AML-193 (cell line): ENCODE measurements around the gene SNX33.
"Not testable (repeated sequence)": the region's sequence is repeated elsewhere in the genome, so short reads cannot be mapped to it uniquely, and the experiment has no call there.

Source experiments
- DNase-seq, 2 experiments: peaks; one replicate each; lab custom pipeline; 2025; lab: John Stamatoyannopoulos, UW

The SNX33 gene, protein sequence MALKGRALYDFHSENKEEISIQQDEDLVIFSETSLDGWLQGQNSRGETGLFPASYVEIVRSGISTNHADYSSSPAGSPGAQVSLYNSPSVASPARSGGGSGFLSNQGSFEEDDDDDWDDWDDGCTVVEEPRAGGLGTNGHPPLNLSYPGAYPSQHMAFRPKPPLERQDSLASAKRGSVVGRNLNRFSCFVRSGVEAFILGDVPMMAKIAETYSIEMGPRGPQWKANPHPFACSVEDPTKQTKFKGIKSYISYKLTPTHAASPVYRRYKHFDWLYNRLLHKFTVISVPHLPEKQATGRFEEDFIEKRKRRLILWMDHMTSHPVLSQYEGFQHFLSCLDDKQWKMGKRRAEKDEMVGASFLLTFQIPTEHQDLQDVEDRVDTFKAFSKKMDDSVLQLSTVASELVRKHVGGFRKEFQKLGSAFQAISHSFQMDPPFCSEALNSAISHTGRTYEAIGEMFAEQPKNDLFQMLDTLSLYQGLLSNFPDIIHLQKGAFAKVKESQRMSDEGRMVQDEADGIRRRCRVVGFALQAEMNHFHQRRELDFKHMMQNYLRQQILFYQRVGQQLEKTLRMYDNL

DNA sequence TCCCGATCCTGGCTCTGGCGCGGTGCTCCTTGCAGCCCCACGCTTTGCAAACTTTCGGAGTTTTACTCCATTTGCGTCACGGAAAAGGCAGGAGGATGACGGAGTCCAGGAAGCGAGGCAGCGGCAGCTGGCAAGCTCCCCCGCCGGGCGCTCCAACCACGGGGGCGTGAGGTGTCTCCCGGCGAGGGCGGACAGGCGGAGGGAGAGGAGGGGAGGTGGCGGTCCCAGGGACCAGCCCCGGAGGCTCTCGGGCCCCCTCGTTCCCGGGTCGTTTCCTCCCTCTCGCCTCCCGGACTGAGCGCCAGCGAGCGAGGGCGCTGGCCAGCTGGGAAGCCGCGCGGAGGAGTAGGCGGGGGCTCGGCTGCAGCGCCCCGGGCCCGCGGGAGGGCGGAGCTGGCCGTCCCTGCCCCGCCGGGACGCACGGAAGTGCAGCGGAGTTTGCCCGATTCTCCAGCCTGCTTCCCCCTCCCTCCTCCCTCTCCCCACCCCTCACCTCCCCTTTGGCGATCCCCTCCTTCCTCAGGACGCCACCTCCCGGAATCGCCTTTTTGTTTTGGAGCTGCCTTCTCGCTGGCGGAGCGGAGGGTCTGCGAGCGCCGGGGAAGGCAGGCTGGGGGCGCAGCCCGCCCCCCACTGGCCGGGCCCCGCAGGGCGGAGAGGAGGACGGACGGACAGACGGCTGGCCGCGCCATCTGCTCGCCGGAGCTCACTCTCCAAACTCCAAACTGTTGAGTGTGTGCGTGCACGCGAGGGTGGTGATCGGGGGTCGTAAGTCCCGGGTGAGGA is at the start of gene SNX33:
SNX33 (plus strand) TSS at position 543 of the 786 bp plus-strand sequence. CDS start 1,191 bp downstream, outside the sequence.
- peak; percentile 28 to 30 for DNase-seq

DNA sequence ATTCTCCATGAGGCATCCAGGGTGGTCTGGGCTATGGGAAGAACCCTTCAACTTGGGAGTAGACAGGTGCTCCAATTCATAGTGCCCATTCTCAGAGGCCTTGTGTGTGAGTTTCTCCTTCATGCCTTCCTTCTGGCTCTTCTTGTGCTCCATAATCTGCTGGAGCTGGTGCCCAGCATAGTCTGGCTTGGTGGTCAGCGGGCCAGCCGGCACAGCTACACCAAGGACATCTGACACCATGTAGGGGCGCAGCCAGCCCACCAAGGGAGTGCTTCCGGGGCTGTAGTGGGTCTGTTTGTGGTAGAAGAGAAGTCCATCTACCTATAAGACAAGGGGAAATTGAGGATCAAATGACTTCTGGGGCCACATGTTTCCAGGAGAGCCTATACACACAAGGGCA is 49.4 kb upstream of the SNX33 start:
- DNase-seq, result no peak

DNA sequence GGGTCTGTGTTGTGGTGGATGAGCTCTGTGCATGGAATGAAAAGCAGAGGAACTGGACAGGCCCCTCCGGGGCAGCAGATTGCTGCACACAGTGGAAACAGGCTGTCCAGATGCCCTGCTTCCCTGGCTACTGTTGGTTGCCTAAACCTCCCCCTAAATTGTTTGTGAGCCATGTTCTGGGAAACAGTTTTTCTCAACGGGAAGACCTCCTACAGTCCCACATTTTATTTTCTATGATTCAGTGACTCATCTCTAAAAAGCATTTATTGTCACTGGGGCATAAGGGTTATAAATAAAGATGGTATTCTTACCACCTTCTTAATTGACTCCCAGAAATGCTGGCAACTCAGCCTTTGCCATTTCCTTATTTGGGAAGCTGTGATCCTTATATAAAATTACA is 48.3 kb upstream of the SNX33 start:
- DNase-seq, result no peak

DNA sequence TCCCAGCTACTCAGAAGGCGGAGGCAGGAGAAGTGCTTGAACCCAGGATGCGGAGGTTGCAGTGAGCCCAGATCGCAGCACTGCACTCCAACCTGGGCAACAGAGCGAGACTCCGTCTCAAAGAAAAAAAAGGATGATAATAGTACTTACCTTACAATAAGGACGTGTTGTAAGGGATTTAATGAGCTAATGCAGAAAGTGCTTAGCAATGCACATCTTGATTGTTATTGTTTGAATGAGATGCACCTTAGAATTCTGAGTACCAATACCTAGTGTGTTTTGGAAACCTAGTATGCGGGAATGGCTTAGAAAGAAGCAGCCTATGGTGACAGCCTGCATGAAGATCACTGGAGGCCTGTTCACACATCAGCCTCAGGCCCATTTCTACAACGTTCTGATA is 41.7 kb upstream of the SNX33 start:
- DNase-seq, result no peak

DNA sequence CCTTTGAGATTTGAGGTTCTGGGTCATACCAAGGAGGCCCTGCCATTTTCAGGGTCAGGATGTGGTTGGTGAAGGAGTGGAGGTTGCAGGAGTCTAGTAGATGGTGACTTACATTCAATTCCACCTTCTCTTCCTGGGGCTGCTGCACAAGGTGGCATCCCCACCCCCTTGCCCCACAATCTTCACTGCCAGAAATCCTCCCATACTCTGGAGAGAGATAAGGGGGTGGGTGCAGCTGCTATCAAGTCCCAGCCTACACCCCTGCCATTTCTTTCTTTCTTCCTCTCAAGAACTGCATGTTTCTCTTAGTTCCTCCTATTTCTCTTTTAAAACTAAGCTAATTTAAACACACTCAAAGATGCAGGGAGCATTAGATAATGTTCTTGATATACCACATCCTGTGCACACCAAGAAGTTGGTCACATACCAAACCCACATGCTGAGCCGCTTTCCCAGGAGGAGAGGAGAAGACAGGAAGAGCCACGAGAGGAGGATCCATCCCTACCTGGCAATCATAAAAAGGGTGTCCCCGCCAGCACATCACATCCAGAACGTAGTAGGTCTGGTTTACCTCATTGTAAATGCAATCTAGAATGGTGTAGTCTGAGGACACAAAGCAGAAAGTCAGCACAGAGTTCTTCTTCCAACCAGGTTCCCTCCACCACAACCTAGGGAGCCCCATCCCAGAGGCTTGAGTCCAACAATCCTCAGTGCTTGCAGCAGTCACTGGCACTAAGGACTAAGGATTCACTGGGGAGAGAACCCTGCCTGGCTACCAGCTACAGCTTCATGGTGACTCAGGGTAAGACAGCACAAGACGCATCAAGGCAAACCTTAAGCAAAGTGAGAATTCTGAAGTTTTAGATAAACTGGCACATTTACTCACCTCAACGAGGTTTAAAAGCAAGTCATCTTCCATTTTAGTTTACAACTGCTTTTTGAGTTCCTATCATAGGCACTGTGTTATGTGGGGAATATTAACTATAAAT is 40.7 kb upstream of the SNX33 start:
- no peak for DNase-seq

DNA sequence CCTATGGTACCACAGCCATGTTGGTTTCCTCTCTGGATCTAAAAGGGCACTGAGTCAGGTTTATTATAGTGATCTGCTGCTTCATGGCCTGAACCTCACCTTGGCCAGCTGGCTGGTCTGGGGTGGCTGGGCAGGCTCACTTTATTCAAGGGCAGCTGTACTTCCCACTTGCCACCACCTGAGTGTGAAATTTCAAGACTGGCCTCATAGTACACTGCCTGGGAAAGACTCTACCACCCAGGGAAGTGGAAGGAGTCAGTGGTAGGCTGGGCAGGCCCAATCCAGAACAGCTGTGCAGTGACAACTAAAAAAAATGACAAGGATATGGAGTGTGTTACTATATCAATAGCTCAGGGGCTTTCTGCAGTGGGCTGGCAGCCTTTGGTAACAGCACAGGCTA is 30.9 kb upstream of the SNX33 start:
- no peak for DNase-seq

DNA sequence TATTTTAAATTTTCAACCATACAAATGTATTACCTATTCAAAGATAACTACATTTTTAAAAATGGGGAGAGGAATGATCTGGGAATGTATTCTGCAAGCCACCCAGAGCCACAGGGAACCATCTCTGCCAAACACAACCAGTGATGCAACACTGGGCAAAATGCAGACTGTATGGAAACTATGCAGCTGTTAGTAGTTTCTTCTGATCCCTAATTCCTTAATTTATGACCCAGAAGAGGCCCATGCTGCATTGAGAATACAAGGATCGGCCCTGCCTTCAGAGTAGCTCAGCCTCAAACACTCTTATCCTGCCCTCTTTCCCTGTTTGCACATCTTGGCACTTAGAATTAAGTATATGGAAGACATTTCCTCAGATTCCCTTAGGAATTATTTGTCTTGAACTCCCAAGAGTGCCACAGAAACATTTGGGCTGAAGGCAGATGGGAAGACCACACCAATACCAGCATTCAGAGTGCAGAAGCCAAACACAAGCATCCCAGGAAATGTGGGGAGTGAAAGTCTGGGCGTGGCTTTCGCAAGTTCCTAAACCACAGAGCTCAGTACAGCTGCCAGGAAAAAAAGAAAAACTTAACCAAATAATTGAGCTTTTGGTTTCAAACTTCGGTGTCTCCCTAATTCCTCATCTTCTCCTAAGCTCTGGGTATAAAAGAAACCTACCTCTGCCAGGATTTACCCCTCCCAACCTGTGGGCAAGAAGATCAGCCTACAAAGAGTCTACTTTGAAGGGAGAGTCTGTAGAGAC is 27.5 kb upstream of the SNX33 start:
- DNase-seq, result peak in 1 of 2 experiments; percentile 32

DNA sequence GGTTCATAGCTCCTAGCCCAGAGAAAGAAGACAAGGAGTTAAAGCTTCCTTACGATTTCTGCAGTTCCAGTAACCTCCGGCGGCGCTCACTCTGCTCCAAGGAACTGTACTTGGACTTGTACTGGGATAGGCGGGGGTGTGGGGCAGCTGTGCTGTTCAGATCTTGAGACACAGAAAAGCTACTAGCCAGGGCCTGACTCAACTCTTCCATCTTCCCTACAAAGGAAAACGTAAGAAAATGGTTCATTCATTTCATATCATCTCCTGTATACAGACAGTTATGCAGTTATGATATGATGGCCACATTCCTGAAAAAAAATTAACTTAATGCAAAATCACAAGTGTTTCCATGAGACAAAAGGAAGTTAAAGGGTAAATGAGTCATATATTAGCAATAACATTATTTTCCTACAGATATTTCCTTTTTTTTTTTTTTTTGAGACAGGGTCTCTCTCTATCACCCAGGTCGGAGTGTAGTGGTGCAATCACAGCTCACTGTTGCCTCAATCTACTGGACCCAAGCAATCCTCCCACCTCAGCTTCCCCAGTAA is 26.8 kb upstream of the SNX33 start:
- DNase-seq, result peak; percentile 26 to 35

DNA sequence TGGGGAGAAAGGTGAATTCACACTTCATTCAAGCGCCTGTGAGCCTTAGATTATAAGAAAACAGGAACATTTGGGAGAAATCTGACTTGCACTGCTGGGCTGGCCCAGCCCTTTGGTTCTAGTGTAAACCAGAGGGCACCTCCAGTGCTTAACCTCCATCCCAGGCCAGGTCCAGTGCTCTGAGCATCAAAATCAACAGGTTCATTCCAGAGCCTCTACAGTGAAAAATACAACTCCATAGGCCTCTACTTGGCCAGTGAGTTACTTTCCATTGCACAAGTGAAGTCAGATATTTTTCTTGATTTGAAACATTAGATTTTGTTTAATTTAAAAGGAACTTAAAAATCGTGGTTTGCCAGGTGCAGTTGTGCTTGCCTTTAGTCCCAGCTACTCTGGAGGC is 25.2 kb upstream of the SNX33 start:
- DNase-seq, result no peak

DNA sequence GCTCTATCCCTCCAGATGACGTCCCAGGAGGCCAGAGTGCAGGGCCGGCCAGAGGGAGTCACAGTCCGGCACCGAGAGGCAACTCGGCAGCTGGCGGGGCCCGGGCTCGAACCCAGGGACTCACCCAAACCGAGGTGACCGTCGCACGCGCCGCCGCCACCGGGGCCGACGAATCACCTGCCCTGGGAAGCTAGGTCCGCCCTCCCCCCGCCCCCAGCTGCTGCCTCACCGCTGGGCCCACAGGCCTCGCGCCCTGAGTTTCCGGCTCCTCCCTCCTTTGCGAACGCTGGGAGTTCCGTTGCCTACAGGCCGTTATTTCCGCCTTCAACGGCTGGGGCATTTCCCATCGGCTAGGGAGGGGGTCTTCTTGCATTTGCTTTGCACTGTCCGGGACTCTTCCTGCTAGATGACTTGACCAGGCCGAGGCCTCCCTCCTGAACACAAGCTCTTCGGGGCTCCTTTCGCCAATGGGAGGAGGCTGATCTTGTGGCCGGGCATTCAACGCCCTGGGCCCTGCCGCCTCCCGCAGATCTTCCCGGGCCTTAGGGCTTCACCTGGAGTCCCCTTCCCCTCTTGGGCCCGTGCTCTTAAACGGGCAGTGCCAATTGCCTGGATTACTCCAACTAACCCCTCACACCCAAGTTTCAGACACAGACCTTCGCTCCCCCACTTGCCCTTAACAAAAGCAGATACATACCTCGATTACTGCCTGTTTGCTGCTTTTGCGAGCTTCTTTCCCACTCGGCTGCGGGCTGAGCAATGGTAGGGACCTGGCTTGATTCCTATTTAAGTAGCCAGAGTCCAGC is 22.0 kb upstream of the SNX33 start, which contains the start of gene SNUPN:
SNUPN (minus strand) TSS at position 184 of the 806 bp plus-strand sequence. CDS start 4,674 bp downstream, outside the sequence.
- peak; percentile 91 for DNase-seq

DNA sequence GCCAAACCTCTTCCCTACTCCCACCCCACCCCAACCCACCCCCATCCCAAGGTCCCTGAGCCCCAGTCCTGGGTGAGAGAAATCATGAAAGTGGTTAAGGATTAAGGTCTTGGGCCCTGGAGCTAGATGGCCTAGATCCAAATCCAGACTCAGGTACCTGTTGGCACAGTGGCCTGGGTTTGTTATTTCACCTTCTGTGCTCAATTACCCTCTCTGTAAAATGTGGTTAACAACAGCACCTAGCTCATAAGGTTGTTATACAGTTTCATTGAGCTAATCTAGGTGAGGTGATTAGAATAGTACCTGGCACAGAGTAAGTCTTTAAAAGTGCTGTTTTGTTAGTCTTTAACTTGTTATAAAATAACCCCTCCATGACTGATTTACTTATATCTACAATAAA is 15.8 kb upstream of the SNX33 start:
- DNase-seq, result no peak

DNA sequence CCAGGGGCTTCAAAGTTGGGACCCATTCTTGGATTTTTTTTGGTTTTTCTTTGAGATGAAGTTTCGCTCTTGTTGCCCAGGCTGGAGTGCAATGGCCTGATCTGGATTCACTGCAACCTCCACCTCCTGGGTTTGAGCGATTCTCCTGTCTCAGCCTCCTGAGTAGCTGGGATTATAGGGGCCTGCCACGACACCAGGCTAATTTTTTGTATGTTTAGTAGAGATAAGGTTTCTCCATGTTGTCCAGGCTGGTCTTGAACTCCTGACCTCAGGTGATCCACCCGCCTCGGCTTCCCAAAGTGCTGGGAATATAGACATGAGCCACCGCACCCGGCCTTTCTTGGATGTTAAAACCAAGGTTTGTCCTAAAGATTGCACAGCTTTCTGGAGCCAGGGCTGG is 13.8 kb upstream of the SNX33 start:
- DNase-seq, result not testable (repeated sequence)

DNA sequence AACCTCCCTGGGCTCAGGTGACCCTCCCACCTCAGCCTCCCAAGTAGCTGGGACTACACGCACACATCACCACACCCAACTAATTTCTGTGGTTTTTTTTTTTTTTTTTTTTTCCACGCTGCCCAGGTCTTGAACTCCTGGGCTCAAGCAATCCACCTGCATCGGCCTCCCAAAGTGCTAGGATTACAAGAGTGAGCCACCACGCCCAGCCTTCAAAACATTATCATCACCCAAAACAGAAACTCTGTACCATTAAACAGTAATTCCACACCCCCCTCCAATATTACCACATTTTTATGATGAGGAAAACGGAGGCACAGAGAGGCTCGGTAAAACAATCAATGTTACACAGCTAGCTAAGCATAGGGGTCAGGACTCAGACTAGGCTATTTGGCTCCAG is 11.7 kb upstream of the SNX33 start:
- no peak for DNase-seq

DNA sequence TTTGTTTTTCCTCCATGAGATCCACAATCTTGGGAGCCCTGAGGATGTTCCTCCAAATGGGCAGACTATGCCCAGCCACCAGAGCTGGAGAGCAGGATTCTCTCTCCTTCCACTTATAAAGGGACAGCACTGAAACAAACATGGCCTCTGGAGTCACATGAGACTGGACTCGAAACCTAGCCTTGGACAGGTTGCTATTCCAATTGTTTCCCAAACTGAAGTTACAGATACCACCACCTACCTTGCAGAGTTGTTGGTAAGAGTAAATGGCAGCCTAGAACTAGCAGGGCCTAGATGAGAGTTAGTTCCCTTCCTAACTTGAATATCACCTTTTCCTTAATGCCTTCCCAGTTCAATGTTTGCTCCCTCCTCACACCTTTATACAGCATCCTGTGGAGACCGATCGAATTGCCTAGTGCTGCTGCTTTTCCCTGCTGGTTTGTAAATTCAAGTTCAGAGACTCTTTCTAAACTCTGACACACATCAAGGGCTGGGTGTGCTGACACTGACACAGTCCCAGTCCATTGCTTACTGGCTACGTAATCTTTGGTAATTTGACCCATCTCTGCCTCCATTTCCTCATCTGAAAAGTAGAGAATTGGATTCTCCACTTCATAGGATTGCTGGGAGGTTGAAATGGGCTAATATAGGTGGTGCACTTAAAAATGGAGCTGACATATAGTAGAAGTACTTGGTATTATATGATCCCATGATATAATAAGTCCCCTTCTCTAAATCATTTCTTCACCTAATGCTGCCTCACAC is 10.3 kb upstream of the SNX33 start:
- DNase-seq, result no peak

DNA sequence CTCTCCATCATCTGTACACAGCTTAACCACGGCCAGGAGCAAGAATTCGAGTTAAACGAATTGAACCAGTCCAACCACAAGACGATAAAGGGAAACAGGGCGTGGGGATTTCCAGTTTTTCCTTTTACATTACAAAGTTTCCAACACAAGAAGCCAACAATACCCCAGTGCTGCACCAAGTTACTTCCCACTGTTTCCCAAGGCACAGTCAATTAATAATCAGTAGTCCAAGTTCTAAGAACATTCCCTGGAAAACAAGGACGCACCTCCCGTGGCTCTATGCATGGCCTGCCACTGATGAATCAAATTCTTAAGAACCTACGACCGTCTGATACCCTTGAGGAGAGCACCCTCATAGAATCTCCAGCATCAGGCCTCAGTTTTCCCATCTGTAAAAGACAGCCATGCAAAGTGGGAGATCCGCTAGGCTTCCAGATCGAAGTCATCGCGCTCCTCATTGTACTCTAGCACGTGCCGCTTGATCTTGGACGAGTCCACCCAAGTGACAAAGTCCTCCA is 8.5 kb upstream of the SNX33 start:
- no peak for DNase-seq

DNA sequence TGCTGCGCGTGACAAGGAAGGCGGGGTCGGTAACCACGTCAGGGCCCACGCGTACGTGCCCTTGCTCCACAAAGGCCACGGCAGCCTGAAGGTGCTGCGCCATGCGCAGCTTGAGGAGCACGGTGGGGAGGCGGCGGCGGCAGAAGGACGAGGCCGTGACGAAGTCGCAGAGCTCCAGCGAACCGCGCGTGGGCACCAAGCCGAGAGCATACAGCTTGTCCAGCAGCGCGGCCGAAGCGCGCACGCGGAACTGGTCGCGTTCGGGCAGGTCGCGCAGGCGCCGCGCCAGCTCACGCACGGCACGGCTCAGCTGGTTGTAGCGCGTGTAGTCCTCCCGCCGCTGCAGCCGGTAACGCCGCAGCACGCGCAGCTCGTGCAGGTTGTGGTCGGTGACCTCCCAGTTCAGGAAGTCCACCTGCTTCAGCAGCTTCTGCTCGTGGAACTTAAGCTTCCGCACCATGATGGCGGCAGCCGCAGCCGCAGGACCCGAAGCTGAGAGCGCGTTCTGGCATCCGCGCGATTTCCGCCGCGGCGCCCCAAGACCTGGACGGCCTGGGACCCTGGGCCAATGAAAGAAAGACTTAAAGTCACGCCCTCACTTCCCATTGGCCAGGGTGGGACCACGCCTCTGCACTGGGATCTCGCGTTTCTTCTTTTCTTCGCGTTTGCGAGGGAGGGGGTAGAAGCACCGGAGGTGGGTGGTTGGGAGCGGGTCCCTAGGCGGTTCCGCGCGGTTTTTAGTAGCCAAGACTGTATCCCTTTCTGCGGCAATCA is 7.8 kb upstream of the SNX33 start, which contains the start of gene IMP3:
IMP3 (minus strand) TSS at position 516 of the 774 bp plus-strand sequence; CDS start at position 460, 56 bp downstream.
- peak; percentile 93 to 97 for DNase-seq

DNA sequence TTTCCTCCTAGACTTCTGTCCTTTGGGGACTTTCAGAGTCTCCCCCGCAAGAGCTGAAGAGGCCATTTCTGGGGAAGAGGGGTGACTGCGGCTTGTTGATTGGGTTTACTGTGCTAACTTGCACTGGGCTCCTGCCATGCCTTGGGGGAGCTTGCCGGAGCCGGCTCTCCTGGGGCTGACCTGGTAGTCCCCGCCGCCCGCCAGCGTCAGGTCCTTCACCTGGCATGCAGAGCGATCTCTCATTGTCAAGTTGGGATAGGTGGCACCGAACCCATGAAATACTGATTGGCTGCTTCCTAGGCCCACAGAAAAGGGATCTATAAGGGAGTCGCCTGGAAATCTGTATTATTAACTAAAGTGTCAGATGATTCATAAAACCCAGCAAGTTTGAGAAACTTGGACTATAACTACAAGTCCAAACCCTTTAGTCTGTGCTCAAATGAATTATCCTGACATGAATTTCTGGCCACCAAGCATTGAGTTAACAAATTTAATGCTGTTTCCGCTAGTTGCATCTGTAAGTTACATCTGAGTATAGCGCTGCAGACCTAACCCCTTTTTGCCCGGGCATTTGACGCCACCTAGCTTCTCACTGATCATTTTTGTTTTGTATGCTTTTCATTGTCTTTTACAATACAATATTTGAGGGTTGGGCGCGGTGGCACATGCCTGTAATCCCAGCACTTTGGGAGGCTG is 7.1 kb upstream of the SNX33 start:
- peak; percentile 58 to 66 for DNase-seq
